ENCODE measurements around the gene MACROD2. TPM values are rescaled to one million over a fixed set of nuclear protein-coding genes. Genes with fewer than 3 reads are reported as not detected.
"Not testable (repeated sequence)": the region's sequence is repeated elsewhere in the genome, so short reads cannot be mapped to it uniquely, and the experiment has no call there.

Gene MACROD2
- polyA plus RNA-seq, 1 donor (not counting 4 experiments of a cell fraction or from before 2014, with no cell fraction given), result 0.71 TPM

DNA sequence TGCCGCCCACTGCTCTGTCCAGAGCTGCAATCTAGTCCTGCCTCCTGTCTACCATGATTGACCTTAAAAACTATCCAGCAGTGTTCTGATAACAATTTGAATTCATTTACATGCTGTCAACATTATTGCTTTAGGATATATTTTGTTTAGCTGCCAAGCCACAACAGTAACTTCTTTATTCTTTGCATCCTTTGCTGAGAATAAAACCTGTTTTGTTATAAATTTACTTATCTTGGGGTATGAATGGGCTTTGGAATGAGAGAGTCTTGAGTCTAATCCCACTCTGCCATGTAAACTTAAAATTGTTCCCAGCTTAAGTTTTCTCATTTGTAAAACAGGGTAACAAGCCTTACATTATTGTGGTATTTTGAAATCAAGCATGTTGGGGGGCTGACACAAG, 225.7 kb downstream of the MACROD2 start:
- H3K36me3 ChIP-seq (ENCODE audit: control insufficient read depth in 2 of 2, extremely low read depth in 1 of 2, insufficient read depth in 2 of 2, low read length in 2 of 2), result no peaks in the 10 kb centered on the region
- no peak overlapping the region for H3K4me3 ChIP-seq (ENCODE audit: control insufficient read depth in 2 of 3, extremely low read depth in 1 of 3, insufficient read depth in 2 of 3, low read depth in 1 of 3, low read length in 3 of 3)
- H3K27ac ChIP-seq (ENCODE audit: control insufficient read depth, insufficient read depth, low read length), result no peak overlapping the region
- H3K4me2 ChIP-seq (ENCODE audit: control insufficient read depth, extremely low read depth, insufficient read depth, low read depth, low read length), result no peak overlapping the region
- FAIRE-seq (no peak), DNase-seq (ENCODE audit: low read depth, low spot score) (no peak)
- H3K27me3 ChIP-seq (ENCODE audit: control insufficient read depth, extremely low read depth, insufficient read depth, low read length), result no peaks in the 10 kb centered on the region
- H3K9me1 ChIP-seq (ENCODE audit: control insufficient read depth, extremely low read depth, insufficient read depth, low read length), result no peaks in the 10 kb centered on the region
- dilution Hi-C loops (cut with MboI; ENCODE audit: extremely low pct_ligation_motif_present, low sequenced_read_pairs), result no loop called here
- H2AFZ ChIP-seq (ENCODE audit: control insufficient read depth, low read length), result no peak overlapping the region
- TF ChIP-seq CTCF (optimal IDR thresholded peaks at IDR 0.05 in 1 of 3, IDR thresholded peaks at IDR 0.05 in 1 of 3, conservative IDR thresholded peaks at IDR 0.05 in 1 of 3; ENCODE audit: extremely low read depth in 1 of 3, insufficient read depth in 2 of 3, low read length in 3 of 3), result no peak
- TF ChIP-seq EZH2 (IDR thresholded peaks at IDR 0.05; ENCODE audit: low read length), result no peak
- H4K20me1 ChIP-seq (ENCODE audit: control insufficient read depth, extremely low read depth, insufficient read depth, low read length), result no peaks in the 10 kb centered on the region
- no peaks in the 10 kb centered on the region for H3K79me2 ChIP-seq (ENCODE audit: control insufficient read depth, insufficient read depth, low read length)
- H3K4me1 ChIP-seq (ENCODE audit: control insufficient read depth, extremely low read depth, insufficient read depth, low read length), result peaks cover 20% of the 10 kb centered on the region
- no peaks in the 10 kb centered on the region for H3K9me3 ChIP-seq (ENCODE audit: control insufficient read depth, low read depth, low read length)
- H3K9ac ChIP-seq (ENCODE audit: control insufficient read depth, extremely low read depth, insufficient read depth, low read length), result no peak overlapping the region

DNA sequence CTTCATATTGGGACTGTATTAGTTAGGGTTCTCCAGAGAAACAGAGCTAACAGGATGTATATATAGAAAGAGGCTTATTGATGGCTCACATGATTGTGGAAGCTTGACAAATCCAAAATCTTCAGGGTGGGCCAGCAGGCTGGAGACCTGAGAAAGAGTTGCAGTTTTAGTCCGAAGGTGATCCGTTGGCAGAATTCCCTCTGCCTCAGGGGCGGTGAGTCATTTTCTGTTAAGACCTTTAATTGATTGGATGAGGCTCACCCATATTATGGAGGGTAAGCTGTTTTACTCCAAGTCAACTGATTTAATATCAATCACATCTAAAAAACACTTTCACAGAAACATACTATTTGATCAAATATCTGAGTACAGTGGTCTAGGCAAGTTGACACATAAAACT, 228.5 kb downstream of the MACROD2 start:
- H2AFZ ChIP-seq (ENCODE audit: control insufficient read depth, low read length), result no peak overlapping the region
- H3K79me2 ChIP-seq (ENCODE audit: control insufficient read depth, insufficient read depth, low read length), result no peaks in the 10 kb centered on the region
- H3K36me3 ChIP-seq (ENCODE audit: control insufficient read depth in 2 of 2, extremely low read depth in 1 of 2, insufficient read depth in 2 of 2, low read length in 2 of 2), result no peaks in the 10 kb centered on the region
- H3K4me2 ChIP-seq (ENCODE audit: control insufficient read depth, extremely low read depth, insufficient read depth, low read depth, low read length), result no peak overlapping the region
- peak; percentile 11 for DNase-seq (ENCODE audit: low read depth, low spot score)
- FAIRE-seq, result no peak
- H3K4me3 ChIP-seq (ENCODE audit: control insufficient read depth in 2 of 3, extremely low read depth in 1 of 3, insufficient read depth in 2 of 3, low read depth in 1 of 3, low read length in 3 of 3), result no peak overlapping the region
- TF ChIP-seq EZH2 (IDR thresholded peaks at IDR 0.05; ENCODE audit: low read length) (no peak), CTCF (optimal IDR thresholded peaks at IDR 0.05 in 1 of 3, IDR thresholded peaks at IDR 0.05 in 1 of 3, conservative IDR thresholded peaks at IDR 0.05 in 1 of 3; ENCODE audit: extremely low read depth in 1 of 3, insufficient read depth in 2 of 3, low read length in 3 of 3) (no peak)
- H4K20me1 ChIP-seq (ENCODE audit: control insufficient read depth, extremely low read depth, insufficient read depth, low read length), result no peaks in the 10 kb centered on the region
- H3K9ac ChIP-seq (ENCODE audit: control insufficient read depth, extremely low read depth, insufficient read depth, low read length), result no peak overlapping the region
- dilution Hi-C loops (cut with MboI; ENCODE audit: extremely low pct_ligation_motif_present, low sequenced_read_pairs), result no loop called here
- H3K27ac ChIP-seq (ENCODE audit: control insufficient read depth, insufficient read depth, low read length), result no peak overlapping the region
- H3K9me3 ChIP-seq (ENCODE audit: control insufficient read depth, low read depth, low read length), result no peaks in the 10 kb centered on the region
- no peaks in the 10 kb centered on the region for H3K27me3 ChIP-seq (ENCODE audit: control insufficient read depth, extremely low read depth, insufficient read depth, low read length)
- no peaks in the 10 kb centered on the region for H3K9me1 ChIP-seq (ENCODE audit: control insufficient read depth, extremely low read depth, insufficient read depth, low read length)
- H3K4me1 ChIP-seq (ENCODE audit: control insufficient read depth, extremely low read depth, insufficient read depth, low read length), result peaks cover 21% of the 10 kb centered on the region

GRCh38 chr20:14226051-14227049, 231.0 kb downstream of the MACROD2 start:
- H4K20me1 ChIP-seq (ENCODE audit: control insufficient read depth, extremely low read depth, insufficient read depth, low read length); H3K9me1 ChIP-seq (ENCODE audit: control insufficient read depth, extremely low read depth, insufficient read depth, low read length); H3K27ac ChIP-seq (ENCODE audit: control insufficient read depth, insufficient read depth, low read length); H3K4me1 ChIP-seq (ENCODE audit: control insufficient read depth, extremely low read depth, insufficient read depth, low read length); H3K36me3 ChIP-seq (ENCODE audit: control insufficient read depth in 2 of 2, extremely low read depth in 1 of 2, insufficient read depth in 2 of 2, low read length in 2 of 2); H3K9me3 ChIP-seq (ENCODE audit: control insufficient read depth, low read depth, low read length); H3K79me2 ChIP-seq (ENCODE audit: control insufficient read depth, insufficient read depth, low read length); H3K27me3 ChIP-seq (ENCODE audit: control insufficient read depth, extremely low read depth, insufficient read depth, low read length); DNase-seq (ENCODE audit: low read depth, low spot score); dilution Hi-C loops (cut with MboI; ENCODE audit: extremely low pct_ligation_motif_present, low sequenced_read_pairs); FAIRE-seq: not testable (repeated sequence)
- Histone ChIP-seq H3K4me2 (ENCODE audit: control insufficient read depth, extremely low read depth, insufficient read depth, low read depth, low read length) (peak overlapping the region; percentile 35), H2AFZ (ENCODE audit: control insufficient read depth, low read length) (peak overlapping the region; percentile 78), H3K4me3 (ENCODE audit: control insufficient read depth in 2 of 3, extremely low read depth in 1 of 3, insufficient read depth in 2 of 3, low read depth in 1 of 3, low read length in 3 of 3) (peak overlapping the region in 1 of 3 experiments; percentile 21), H3K9ac (ENCODE audit: control insufficient read depth, extremely low read depth, insufficient read depth, low read length) (peak overlapping the region; percentile 2)
